GM19240 (cell line): Measurements from ENCODE around the gene STK17A.
"Not testable (repeated sequence)": the region's sequence is repeated elsewhere in the genome, so short reads cannot be mapped to it uniquely, and the experiment has no call there.

Source experiments
- DNase-seq: peaks from one replicate; pipeline ENCODE4 v3.0.0; 2011; ENCODE audit warnings: low spot score; ENCODE audit not compliant: insufficient read length

Gene STK17A

GRCh38 chr7:43596426-43596825 is 13.5 kb downstream of the STK17A start:
- DNase-seq = not testable (repeated sequence)

DNA sequence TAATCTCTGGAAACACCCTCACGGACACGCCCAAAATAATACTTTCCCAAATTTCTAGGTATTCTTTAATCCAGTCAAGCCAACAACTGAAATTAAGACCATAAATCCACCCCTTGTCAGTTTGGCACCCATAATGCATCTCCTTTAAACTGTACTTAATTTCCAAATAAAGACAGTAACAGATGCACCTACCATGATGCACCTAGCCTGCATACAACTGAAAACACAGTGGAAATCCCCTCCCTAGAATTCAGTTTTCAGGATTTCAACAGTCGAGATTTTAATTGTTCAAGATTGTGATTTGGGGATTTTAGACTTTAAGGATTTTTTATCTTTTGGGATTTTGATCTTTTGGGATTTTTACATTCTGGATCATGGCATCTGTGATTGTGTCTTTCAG is 17.1 kb downstream of the STK17A start:
- no peak for DNase-seq

DNA sequence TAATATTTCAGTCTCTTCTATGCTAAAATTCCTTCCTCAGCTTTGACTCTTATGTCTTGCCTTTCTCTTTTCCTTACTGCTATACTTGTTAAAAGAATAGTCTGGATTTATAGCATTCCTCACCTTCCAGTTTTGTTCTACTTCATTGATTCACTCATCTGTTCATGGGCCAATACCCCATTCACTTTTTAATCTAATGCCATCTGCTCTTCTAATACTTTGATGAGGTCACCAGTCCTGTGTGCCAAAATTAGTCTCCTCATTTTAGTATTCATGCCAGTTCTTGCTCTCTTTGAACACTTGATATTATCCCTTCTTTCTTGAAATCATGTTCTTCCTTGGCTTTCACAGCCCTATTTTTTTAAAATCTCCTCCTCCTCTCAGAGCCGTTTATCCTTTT is 19.3 kb downstream of the STK17A start:
- DNase-seq = no peak

- DNase-seq = no peak
Measured at GRCh38 chr7:43604251-43604650, 21.3 kb downstream of the STK17A start.

DNA sequence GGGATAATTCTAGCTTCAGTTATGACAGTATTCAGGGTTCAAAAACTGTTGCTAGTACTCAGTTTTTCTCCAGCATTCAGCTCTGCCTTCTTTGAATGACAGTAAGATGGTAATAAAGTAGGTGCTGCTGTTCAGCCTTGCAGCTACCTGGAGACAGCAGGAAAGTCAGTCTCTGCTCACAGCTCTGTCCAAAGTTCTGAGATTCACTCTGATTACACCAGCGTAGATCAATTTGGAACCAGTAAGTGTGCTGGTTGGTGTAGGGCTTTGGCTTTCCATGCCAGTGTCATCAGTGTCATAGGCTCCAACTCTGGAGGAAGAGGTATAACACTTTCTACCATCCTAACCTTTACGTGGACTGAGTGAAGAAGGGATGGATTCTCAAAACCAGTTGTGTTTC is 26.2 kb downstream of the STK17A start:
- DNase-seq = no peak

- DNase-seq = no peak
Measured at GRCh38 chr7:43612128-43612527, 29.2 kb downstream of the STK17A start.

GRCh38 chr7:43612599-43613589 is 30.0 kb downstream of the STK17A start:
- peak; percentile 24 for DNase-seq

GRCh38 chr7:43615558-43616145 is 32.7 kb downstream of the STK17A start:
- no peak for DNase-seq

DNA sequence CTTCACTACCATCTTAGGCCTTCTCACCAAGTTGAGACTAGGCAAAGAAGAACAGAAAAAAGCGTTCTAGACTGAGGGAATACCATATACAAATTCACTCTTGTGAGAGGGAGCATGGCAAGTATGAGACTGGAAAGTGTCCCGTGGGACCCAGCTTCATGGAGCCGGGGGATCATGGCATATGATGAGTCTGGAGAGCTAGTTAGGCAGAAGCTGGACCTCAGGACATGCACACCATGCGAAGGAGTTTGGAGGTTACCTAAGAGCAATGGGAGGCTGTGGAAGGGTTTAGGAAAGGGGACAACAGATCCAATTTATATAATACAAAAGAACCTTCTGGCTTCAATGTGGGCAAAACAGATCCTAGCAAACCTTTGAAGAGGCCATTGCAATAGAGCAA is 34.1 kb downstream of the STK17A start:
- DNase-seq = no peak

DNA sequence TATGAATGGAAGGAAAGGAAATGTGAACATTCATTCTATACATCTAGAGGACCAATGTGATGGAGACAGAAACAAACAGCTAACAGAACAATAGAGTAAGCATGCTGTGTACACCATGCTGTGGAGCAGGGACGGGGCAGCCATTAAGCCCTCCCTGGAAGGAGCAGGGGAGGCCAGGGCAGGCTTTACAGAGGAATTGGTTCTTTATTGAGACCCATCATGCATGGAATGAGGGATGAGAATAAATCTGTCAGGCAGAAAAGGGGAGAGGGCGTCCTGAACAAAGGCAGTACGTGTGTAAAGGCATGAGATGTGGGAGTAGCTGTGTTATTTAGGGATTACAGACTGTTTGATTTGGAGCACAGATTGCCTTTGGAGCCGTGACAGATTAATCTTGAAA is 35.2 kb downstream of the STK17A start:
- DNase-seq = no peak

- DNase-seq = no peak
Measured at GRCh38 chr7:43619213-43620012, 36.5 kb downstream of the STK17A start.

- no peak for DNase-seq
Measured at GRCh38 chr7:43621729-43622448, 39.0 kb downstream of the STK17A start.

DNA sequence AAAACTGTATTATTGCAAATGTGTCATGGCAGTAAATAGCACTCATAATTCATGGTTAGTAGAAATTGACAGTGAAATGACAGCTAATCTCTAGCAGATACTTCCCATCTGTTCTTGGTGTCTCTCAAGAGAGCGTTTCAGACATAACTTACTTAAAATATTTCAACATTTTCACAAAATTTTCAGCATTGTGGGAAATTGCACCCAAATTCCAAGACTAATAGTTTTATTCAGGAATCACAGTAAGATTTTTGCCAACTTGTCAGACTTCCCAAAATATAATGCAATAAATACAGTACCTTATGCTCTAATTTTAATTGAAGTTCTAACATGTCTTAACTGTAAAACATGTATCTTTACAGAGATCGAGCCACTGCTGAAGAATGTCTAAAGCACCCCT is 41.2 kb downstream of the STK17A start:
- DNase-seq = no peak

GRCh38 chr7:43625453-43625852 is 42.5 kb downstream of the STK17A start:
- DNase-seq = no peak

DNA sequence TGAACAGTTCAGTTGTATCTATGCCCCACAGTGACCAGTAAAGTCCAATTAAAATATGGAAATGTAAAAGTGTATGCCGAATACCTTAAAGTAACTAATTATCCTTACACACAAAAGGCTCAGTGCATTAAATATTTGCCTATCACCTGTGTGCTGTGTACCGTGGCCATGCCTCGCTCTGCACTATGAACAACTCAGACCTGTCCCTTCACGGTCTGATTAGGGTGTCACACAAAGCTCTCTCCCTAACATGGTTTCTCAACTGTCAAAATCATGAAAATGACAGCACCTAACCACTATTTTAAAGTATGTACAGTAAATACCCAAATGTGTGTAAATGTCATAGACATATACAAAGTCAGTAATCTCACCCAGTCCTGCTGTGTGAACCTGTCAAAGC is 43.1 kb downstream of the STK17A start:
- DNase-seq = no peak

- no peak for DNase-seq
Measured at GRCh38 chr7:43626695-43627094, 43.8 kb downstream of the STK17A start.

- DNase-seq = not testable (repeated sequence)
Measured at GRCh38 chr7:43627798-43628197, 44.9 kb downstream of the STK17A start.

DNA sequence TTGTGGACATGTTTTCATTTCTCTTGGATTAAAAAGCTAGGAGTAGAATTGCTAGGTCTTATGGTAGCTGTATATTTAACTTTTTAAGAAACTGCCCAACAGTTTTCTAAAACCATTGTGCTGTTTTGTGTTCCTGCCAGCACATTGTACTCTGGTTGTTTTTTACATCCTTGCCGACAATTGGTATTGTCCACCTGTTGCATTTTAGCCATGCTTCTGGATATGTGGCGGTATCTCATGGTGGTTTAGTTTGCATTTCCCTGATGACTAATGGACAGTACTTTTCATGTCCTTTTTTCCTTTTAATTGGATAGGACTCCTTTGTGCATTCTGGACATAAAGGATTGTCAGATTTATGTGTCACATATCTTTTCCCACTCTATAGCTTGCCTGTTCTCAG is 45.5 kb downstream of the STK17A start:
- DNase-seq = no peak

DNA sequence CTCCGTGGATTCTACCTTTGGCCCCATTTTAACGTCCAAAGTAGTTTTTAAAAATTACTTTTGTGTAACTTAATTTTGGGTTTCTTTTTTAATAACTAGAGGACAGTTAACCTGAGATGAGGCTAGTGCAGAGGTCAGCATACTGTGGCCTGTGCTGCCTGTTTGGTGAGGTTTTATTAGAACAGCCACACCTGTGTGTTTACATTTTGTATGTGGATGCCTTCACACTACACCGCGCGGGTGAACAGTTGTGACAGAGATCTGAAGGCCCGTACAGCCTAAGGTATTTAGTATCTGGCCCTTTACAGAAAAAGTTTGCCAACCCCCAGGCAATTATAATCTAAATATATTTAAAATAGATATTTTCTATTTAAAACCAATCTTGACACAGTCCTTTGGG is 46.9 kb downstream of the STK17A start:
- DNase-seq = no peak

DNA sequence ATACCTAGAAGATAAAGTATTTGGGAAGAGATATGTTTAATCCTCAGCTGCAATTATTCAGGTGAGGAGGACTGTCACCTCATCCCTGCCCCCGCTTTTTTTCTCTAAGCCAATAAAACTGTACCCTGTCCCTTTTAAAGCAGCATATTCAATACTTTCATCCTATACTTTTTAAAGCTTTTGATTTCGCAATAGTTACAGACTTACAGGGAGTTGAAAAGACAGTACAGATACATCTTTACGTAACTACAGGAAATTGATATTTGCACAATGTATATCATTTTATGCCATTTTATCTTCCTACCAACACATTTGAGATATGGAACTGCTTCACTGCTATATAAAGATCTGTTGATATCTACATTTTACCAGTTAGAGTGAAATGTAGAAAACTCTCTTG is 47.6 kb downstream of the STK17A start:
- DNase-seq = no peak

- DNase-seq = no peak
Measured at GRCh38 chr7:43631559-43631958, 48.7 kb downstream of the STK17A start.
